B cell (primary cell): ENCODE data around the gene SCN8A. TPM values are rescaled to one million over a fixed set of nuclear protein-coding genes. Genes with fewer than 3 reads are reported as not detected.
"Not testable (repeated sequence)": the region's sequence is repeated elsewhere in the genome, so short reads cannot be mapped to it uniquely, and the experiment has no call there.

Experiments
- ATAC-seq: fragments of 200-7000 bp; cut with Tn5 transposase; one replicate; pipeline ENCODE4 v1.10.0; 2021; ENCODE audit warnings: low read depth, mild to moderate bottlenecking, moderate number of reproducible peaks, moderate library complexity
- CTCF ChIA-PET: fragments of 350-600 bp; sonication (Branson Sonifier 250); formaldehyde crosslinking; loops from one replicate; lab custom pipeline; 2021; ENCODE audit warnings: antibody characterized with exemption, inconsistent platforms; lab: Charles Lee
- POLR2A ChIA-PET: fragments of 350-600 bp; sonication (Branson Sonifier 250); formaldehyde crosslinking; loops from one replicate; lab custom pipeline; 2021; ENCODE audit warnings: antibody characterized with exemption; lab: Charles Lee
- DNase-seq: peaks from one replicate; pipeline ENCODE4 v3.0.0; 2013
- H2AFZ ChIP-seq: 2 replicates; pipeline ENCODE4 v1.6.1; 2012; ENCODE audit warnings: mild to moderate bottlenecking, low read depth, low read length; ENCODE audit not compliant: insufficient read depth, poor library complexity, severe bottlenecking
- H3K27ac ChIP-seq, 2 donors: 1 replicate in 1 of 2; 2 replicates in 1 of 2; pipeline ENCODE4 v1.5.1; 2012 to 2013; ENCODE audit warnings: low read length in 2 of 2, mild to moderate bottlenecking in 2 of 2, moderate library complexity in 1 of 2
- H3K27me3 ChIP-seq, 4 experiments: fragments of 200-600 bp in 1 of 4; sonication (generic) in 1 of 4; replicated peaks in 1 of 4; 1 replicate in 2 of 4; 2 replicates in 2 of 4; pipeline versions ENCODE4 v1.6.1 to v1.7.0; 2013 to 2016; ENCODE audit warnings: low read length in 3 of 4, mild to moderate bottlenecking in 2 of 4, mixed read lengths in 1 of 4, moderate library complexity in 1 of 4; ENCODE audit not compliant: insufficient read depth in 4 of 4, control insufficient read depth in 3 of 4; ENCODE audit errors: control extremely low read depth in 1 of 4
- H3K36me3 ChIP-seq, 2 experiments: replicated peaks in 1 of 2; 1 replicate in 1 of 2; 2 replicates in 1 of 2; pipeline versions ENCODE4 v1.6.1 to v1.7.1; 2013; ENCODE audit warnings: low read length in 1 of 2; ENCODE audit not compliant: insufficient read depth in 2 of 2, control insufficient read depth in 1 of 2; ENCODE audit errors: control extremely low read depth in 1 of 2, extremely low read depth in 1 of 2
- H3K4me1 ChIP-seq, 2 donors: fragments of 200-600 bp in 1 of 2; sonication (generic) in 1 of 2; 1 replicate in 1 of 2; 2 replicates in 1 of 2; pipeline versions ENCODE4 v1.5.1 to v1.6.1; 2013 to 2017; ENCODE audit warnings: low read length in 2 of 2; ENCODE audit not compliant: control insufficient read depth in 2 of 2, insufficient read depth in 2 of 2
- H3K4me2 ChIP-seq: replicated peaks from 2 replicates; pipeline ENCODE3; 2012; ENCODE audit warnings: mild to moderate bottlenecking, low read depth, low read length; ENCODE audit not compliant: poor library complexity, severe bottlenecking
- H3K4me3 ChIP-seq, 5 experiments: fragments of 200-600 bp in 1 of 5; sonication (generic) in 1 of 5; 1 replicate in 3 of 5; 2 replicates in 2 of 5; pipeline versions ENCODE4 v1.5.1 to v1.7.0; 2011 to 2016; ENCODE audit warnings: low read length in 4 of 5, mild to moderate bottlenecking in 4 of 5, low read depth in 2 of 5, control low read depth in 1 of 5, moderate library complexity in 1 of 5; ENCODE audit not compliant: insufficient read depth in 1 of 5; ENCODE audit errors: control extremely low read depth in 1 of 5, extremely low read depth in 1 of 5
- H3K79me2 ChIP-seq: fragments of 200-600 bp; sonication (generic); one replicate; pipeline ENCODE4 v1.6.0; 2016; ENCODE audit warnings: low read length; ENCODE audit not compliant: control insufficient read depth, insufficient read depth
- H3K9ac ChIP-seq: fragments of 200-600 bp; sonication (generic); 2 replicates; pipeline ENCODE4 v1.6.1; 2017; ENCODE audit warnings: mild to moderate bottlenecking, low read length, moderate library complexity
- H3K9me3 ChIP-seq, 3 donors: one replicate each; pipeline versions ENCODE4 v1.6.1 to v1.7.1; 2013; ENCODE audit warnings: low read length in 2 of 3; ENCODE audit not compliant: control insufficient read depth in 2 of 3, insufficient read depth in 1 of 3; ENCODE audit errors: control extremely low read depth in 1 of 3
- H4K20me1 ChIP-seq: 2 replicates; pipeline ENCODE4 v1.6.0; 2012; ENCODE audit warnings: mild to moderate bottlenecking, low read length; ENCODE audit not compliant: insufficient read depth, control insufficient read depth, poor library complexity, severe bottlenecking
- H3K27ac Mint-ChIP-seq: one replicate; pipeline ENCODE4 v1.8.0; 2021; ENCODE audit warnings: mixed read lengths
- H3K27me3 Mint-ChIP-seq: one replicate; pipeline ENCODE4 v1.8.0; 2021; ENCODE audit warnings: mixed read lengths
- H3K4me1 Mint-ChIP-seq: one replicate; pipeline ENCODE4 v1.8.0; 2021; ENCODE audit warnings: mixed read lengths
- H3K4me3 Mint-ChIP-seq: one replicate; pipeline ENCODE4 v1.8.0; 2021; ENCODE audit warnings: mixed read lengths
- H3K9me3 Mint-ChIP-seq: one replicate; pipeline ENCODE4 v1.8.0; 2022; ENCODE audit warnings: mixed read lengths; ENCODE audit not compliant: insufficient read depth
- EZH2 ChIP-seq: IDR thresholded peaks from 2 replicates; pipeline ENCODE4 v1.6.1; 2012; ENCODE audit warnings: borderline replicate concordance, low read depth, mild to moderate bottlenecking, moderate library complexity, low read length; ENCODE audit not compliant: insufficient read depth, poor library complexity, severe bottlenecking
- WGBS: methylation state at CpG from one replicate; pipeline ENCODE4 v1.1.5; 2013; ENCODE audit warnings: missing lambda C conversion rate; ENCODE audit not compliant: insufficient coverage; 5-methylcytosine and 5-hydroxymethylcytosine counted together
- intact Hi-C: fragments of 100-400 bp; cut with micrococcal nuclease; formaldehyde crosslinking; loops from one replicate; pipeline ENCODE4 v1.10.0; 2022
- polyA plus RNA-seq: library from polyadenylated mRNA; depleted of rRNA; stranded (reverse); fragments of >200 nt; gene quantifications from 2 replicates; pipeline ENCODE4 v1.2.3, GENCODE V29; 2012
- total RNA-seq, 2 donors: library from RNA; stranded (reverse); fragments of 120-200 nt in 1 of 2; gene quantifications; 1 replicate in 1 of 2; 2 replicates in 1 of 2; pipeline versions ENCODE4 v1.2.3 to v1.2.4, GENCODE V29; 2013 to 2022
- TF ChIP-seq, protein P1 (sequence below): fragments of 200-600 bp; IDR thresholded peaks from one replicate; pipeline ENCODE4 v1.8.0; 2022; ENCODE audit warnings: antibody characterized with exemption, mild to moderate bottlenecking

The SCN8A gene
- total and polyA plus RNA-seq, 2 donors (not counting 1 experiment from before 2014, with no cell fraction given), result 0.78 to 1.0 TPM

DNA sequence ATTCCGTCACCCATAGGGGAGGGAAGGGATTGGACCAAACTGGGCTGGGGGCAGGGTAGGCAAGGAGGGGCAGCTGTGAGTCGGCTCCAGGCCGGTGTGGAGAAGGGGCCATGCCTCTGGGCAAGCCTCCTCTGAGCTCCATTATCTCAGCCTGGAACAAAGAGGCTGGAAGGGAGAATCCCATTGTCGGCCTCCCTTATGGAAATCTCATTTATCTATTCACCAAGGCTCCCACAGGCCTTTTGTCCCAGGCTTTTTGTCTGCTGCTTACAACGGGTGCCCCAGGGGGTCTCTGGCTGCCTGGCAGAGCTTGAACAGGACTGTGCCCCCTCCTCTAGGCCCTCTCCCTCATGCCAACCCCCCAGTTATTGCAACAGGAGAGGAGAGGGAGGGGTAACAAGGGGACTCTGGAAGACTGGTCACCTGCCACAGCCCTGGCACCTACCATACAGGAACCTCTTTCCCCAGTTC, 238.0 kb downstream of the SCN8A start:
- intact Hi-C loops, result no loop called here
- Histone ChIP-seq H3K9me3 (peaks cover 0 to 7% (median 0%) of the 10 kb centered on the region in 3 donors), H3K9ac (no peak overlapping the region), H3K4me2 (no peak overlapping the region), H2AFZ (no peak overlapping the region), H4K20me1 (no peaks in the 10 kb centered on the region), H3K79me2 (no peaks in the 10 kb centered on the region), H3K27me3 (peaks cover 0 to 47% (median 14%) of the 10 kb centered on the region in 4 experiments), H3K4me3 (no peak overlapping the region), H3K4me1 (peaks cover 16 to 19% of the 10 kb centered on the region in 2 donors), H3K27ac (no peak overlapping the region), H3K36me3 (no peaks in the 10 kb centered on the region)
- TF ChIP-seq, protein P1, sequence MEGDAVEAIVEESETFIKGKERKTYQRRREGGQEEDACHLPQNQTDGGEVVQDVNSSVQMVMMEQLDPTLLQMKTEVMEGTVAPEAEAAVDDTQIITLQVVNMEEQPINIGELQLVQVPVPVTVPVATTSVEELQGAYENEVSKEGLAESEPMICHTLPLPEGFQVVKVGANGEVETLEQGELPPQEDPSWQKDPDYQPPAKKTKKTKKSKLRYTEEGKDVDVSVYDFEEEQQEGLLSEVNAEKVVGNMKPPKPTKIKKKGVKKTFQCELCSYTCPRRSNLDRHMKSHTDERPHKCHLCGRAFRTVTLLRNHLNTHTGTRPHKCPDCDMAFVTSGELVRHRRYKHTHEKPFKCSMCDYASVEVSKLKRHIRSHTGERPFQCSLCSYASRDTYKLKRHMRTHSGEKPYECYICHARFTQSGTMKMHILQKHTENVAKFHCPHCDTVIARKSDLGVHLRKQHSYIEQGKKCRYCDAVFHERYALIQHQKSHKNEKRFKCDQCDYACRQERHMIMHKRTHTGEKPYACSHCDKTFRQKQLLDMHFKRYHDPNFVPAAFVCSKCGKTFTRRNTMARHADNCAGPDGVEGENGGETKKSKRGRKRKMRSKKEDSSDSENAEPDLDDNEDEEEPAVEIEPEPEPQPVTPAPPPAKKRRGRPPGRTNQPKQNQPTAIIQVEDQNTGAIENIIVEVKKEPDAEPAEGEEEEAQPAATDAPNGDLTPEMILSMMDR, result no peak
- TF ChIP-seq EZH2, result no peak
- Mint-ChIP-seq H3K27ac (no peak overlapping the region), H3K27me3 (peaks cover 51% of the 10 kb centered on the region), H3K4me3 (no peak overlapping the region), H3K4me1 (peaks cover 24% of the 10 kb centered on the region), H3K9me3 (no peaks in the 10 kb centered on the region)
- ChIA-PET CTCF (interaction anchor here (1.0 to 1.5 kb wide), 2 partner anchors 8 to 12 kb away, joined by 3 to 6 read pairs; no protein-coding TSS in a partner anchor), POLR2A (interaction anchor here (0.7 kb wide), 1 partner anchor 152 kb away, joined by 8 read pairs; no protein-coding TSS in a partner anchor)
- no peak for ATAC-seq
- 100% methylated on average over 2 of the region's 5 CpGs for WGBS
- DNase-seq, result no peak

DNA sequence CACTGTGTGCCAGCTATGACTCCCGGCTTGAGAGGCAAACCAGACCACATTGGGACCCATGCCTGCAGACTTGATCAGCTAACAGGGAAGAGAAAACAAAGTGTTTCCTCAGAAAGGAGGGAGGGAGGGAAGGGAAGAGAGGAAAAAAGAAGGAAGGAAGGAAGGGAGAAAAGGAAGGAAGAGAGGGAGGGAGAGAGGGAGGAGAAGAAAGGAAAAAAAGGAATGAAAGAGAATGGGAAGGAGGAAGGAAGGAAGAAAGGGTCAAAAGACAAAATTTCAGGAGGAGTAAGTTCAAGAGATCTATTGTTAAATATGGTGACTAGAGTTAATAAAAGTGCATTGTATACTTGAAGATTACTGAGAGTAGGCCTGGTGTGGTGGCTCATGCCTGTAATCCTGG, 238.6 kb downstream of the SCN8A start:
- H3K4me1 ChIP-seq, result peaks cover 16 to 19% of the 10 kb centered on the region in 2 donors
- no peaks in the 10 kb centered on the region for H4K20me1 ChIP-seq
- Mint-ChIP-seq H3K4me1 (peaks cover 24% of the 10 kb centered on the region), H3K27me3 (peaks cover 55% of the 10 kb centered on the region), H3K27ac (no peak overlapping the region), H3K9me3 (no peaks in the 10 kb centered on the region), H3K4me3 (no peak overlapping the region)
- peaks cover 0 to 10% (median 0%) of the 10 kb centered on the region in 3 donors for H3K9me3 ChIP-seq
- H3K79me2 ChIP-seq, result no peaks in the 10 kb centered on the region
- CTCF ChIA-PET, result interaction anchor here (1.5 kb wide), 1 partner anchor 9 kb away, joined by 3 read pairs; no protein-coding TSS in a partner anchor
- ATAC-seq, result no peak
- TF ChIP-seq, protein P1, result no peak
- TF ChIP-seq EZH2, result no peak
- H3K27ac ChIP-seq, result no peak overlapping the region
- H3K4me3 ChIP-seq, result no peak overlapping the region
- POLR2A ChIA-PET, result interaction anchor here (0.7 kb wide), 1 partner anchor 152 kb away, joined by 8 read pairs; no protein-coding TSS in a partner anchor
- intact Hi-C loops, result no loop called here
- no peak overlapping the region for H3K4me2 ChIP-seq
- WGBS, result 91% methylated on average over 1 of the region's 1 CpG
- H3K27me3 ChIP-seq, result peaks cover 0 to 53% (median 14%) of the 10 kb centered on the region in 4 experiments
- DNase-seq, result no peak
- H3K9ac ChIP-seq, result no peak overlapping the region
- no peaks in the 10 kb centered on the region for H3K36me3 ChIP-seq
- H2AFZ ChIP-seq, result no peak overlapping the region

DNA sequence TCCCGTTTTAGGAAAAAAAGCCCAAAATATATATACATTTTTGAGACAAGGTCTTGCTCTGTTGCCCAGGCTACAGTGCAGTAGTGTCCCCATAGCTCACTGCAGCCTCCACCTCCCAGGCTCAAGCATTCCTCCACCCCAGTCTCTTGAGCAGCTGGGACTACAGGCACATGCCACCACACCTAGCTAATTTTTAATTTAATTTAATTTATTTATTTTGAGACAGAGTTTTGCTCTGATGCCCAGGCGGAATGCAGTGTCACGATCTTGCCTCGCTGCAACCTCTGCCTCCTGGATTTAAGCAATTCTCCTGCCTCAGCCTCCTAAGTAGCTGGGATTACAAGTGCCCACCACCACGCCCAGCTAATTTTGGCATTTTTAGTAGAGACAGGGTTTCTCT, 240.8 kb downstream of the SCN8A start:
- intact Hi-C loops, H3K9me3 ChIP-seq, H3K79me2 ChIP-seq, H3K36me3 ChIP-seq, H3K27ac Mint-ChIP-seq, H3K27ac ChIP-seq, H3K4me3 ChIP-seq, CTCF ChIA-PET, H4K20me1 ChIP-seq, H3K9ac ChIP-seq, POLR2A ChIA-PET, H2AFZ ChIP-seq, H3K9me3 Mint-ChIP-seq, DNase-seq, ATAC-seq, H3K4me3 Mint-ChIP-seq, H3K4me2 ChIP-seq: not testable (repeated sequence)
- 62% methylated on average over 5 of the region's 5 CpGs for WGBS
- H3K27me3 ChIP-seq, result peaks cover 0 to 61% (median 14%) of the 10 kb centered on the region in 4 experiments
- peaks cover 16 to 19% of the 10 kb centered on the region in 2 donors for H3K4me1 ChIP-seq
- Mint-ChIP-seq H3K4me1 (peaks cover 24% of the 10 kb centered on the region), H3K27me3 (peaks cover 57% of the 10 kb centered on the region)
